GM12873 (cell line): ENCODE data around the gene UBA3.

Source experiments
- CTCF ChIP-seq: IDR thresholded peaks from 2 replicates; pipeline ENCODE4 v1.5.1; 2012; ENCODE audit warnings: low read depth, mild to moderate bottlenecking, moderate library complexity, low read length, control low read depth; ENCODE audit not compliant: insufficient read depth; ENCODE audit errors: missing control alignments

UBA3 gene

GRCh38 chr3:69103123-69103522 is 23.0 kb upstream of the UBA3 start:
- no peak for TF ChIP-seq CTCF

- no peak for TF ChIP-seq CTCF
Measured at GRCh38 chr3:69102384-69102783, 22.2 kb upstream of the UBA3 start.

- TF ChIP-seq CTCF = no peak
Measured at GRCh38 chr3:69099576-69099975, 19.4 kb upstream of the UBA3 start.

GRCh38 chr3:69097407-69098086 is 17.4 kb upstream of the UBA3 start:
- TF ChIP-seq CTCF = no peak

GRCh38 chr3:69096299-69096698 is 16.1 kb upstream of the UBA3 start:
- TF ChIP-seq CTCF = no peak

GRCh38 chr3:69095636-69096035 is 15.5 kb upstream of the UBA3 start:
- no peak for TF ChIP-seq CTCF

GRCh38 chr3:69094467-69095205 is 14.5 kb upstream of the UBA3 start:
- TF ChIP-seq CTCF = no peak
